H1 (cell line): ENCODE data around the gene HDDC3. TPM values are rescaled to one million over a fixed set of nuclear protein-coding genes. Genes with fewer than 3 reads are reported as not detected.

Experiments
- CTCF ChIA-PET: fragments of 300-600 bp; sonication (Branson Sonifier 250); formaldehyde crosslinking; loops from one replicate; lab custom pipeline; 2021; ENCODE audit not compliant: partially characterized antibody; lab: Charles Lee
- POLR2A ChIA-PET: fragments of 300-600 bp; sonication (Branson Sonifier 250); formaldehyde crosslinking; loops from one replicate; lab custom pipeline; 2021; ENCODE audit warnings: inconsistent platforms; ENCODE audit not compliant: partially characterized antibody; lab: Charles Lee
- DNase-seq, 2 experiments: peaks; one replicate each; pipeline versions ENCODE4 v3.0.0 to v3.0.0-alpha.2; 2010 to 2022; ENCODE audit warnings: low spot score in 2 of 2, low read depth in 1 of 2, mixed read lengths in 1 of 2
- FAIRE-seq: peaks from 2 replicates; lab custom pipeline; 2011; peaks lifted over from hg19 to GRCh38; lab: Jason Lieb, UNC
- H2AFZ ChIP-seq: 2 replicates; pipeline ENCODE4 v1.8.1; 2012; ENCODE audit warnings: low read length, inconsistent platforms
- H2AK5ac ChIP-seq: 2 replicates; pipeline ENCODE4 v1.6.1; 2013; ENCODE audit warnings: low read depth, low read length
- H2BK120ac ChIP-seq: replicated peaks from 2 replicates; pipeline ENCODE3; 2013; ENCODE audit warnings: low read depth, low read length, inconsistent platforms
- H2BK12ac ChIP-seq: 2 replicates; pipeline ENCODE4 v1.6.1; 2013; ENCODE audit warnings: low read depth, low read length
- H2BK15ac ChIP-seq: 2 replicates; pipeline ENCODE4 v1.6.1; 2013; ENCODE audit warnings: low read length
- H2BK20ac ChIP-seq: 2 replicates; pipeline ENCODE4 v1.6.1; 2013; ENCODE audit warnings: low read length
- H2BK5ac ChIP-seq: 2 replicates; pipeline ENCODE4 v1.6.1; 2013; ENCODE audit warnings: low read depth, low read length
- H3K14ac ChIP-seq: 2 replicates; pipeline ENCODE4 v1.6.1; 2013; ENCODE audit warnings: inconsistent platforms; ENCODE audit not compliant: insufficient read length
- H3K18ac ChIP-seq: 2 replicates; pipeline ENCODE4 v1.6.1; 2013; ENCODE audit warnings: low read length; ENCODE audit errors: extremely low read depth
- H3K23ac ChIP-seq: 2 replicates; pipeline ENCODE4 v1.6.1; 2013; ENCODE audit warnings: inconsistent platforms; ENCODE audit not compliant: insufficient read length
- H3K23me2 ChIP-seq: 2 replicates; pipeline ENCODE4 v1.6.1; 2013; ENCODE audit warnings: low read depth, low read length
- H3K27ac ChIP-seq: 2 replicates; pipeline ENCODE4 v1.6.1; 2011; ENCODE audit warnings: low read depth, low read length, inconsistent platforms
- H3K27me3 ChIP-seq, 4 experiments: replicated peaks in 1 of 4; 1 replicate in 1 of 4; 2 replicates in 3 of 4; pipeline versions ENCODE4 v1.6.1 to v1.8.1; 2011 to 2013; ENCODE audit warnings: low read length in 3 of 4, mild to moderate bottlenecking in 3 of 4, inconsistent platforms in 2 of 4, mixed read lengths in 2 of 4, moderate library complexity in 1 of 4; ENCODE audit not compliant: control insufficient read depth in 3 of 4, insufficient read depth in 3 of 4; ENCODE audit errors: extremely low read depth in 1 of 4
- H3K36me3 ChIP-seq, 4 experiments: 2 replicates each; pipeline versions ENCODE4 v1.6.1 to v1.8.1; 2011 to 2013; ENCODE audit warnings: mild to moderate bottlenecking in 4 of 4, low read length in 3 of 4, moderate library complexity in 2 of 4, control low read depth in 1 of 4, inconsistent platforms in 1 of 4; ENCODE audit not compliant: insufficient read depth in 4 of 4, control insufficient read depth in 2 of 4
- H3K4ac ChIP-seq: replicated peaks from 2 replicates; pipeline ENCODE3; 2013; ENCODE audit warnings: low read length, low read depth, mixed read lengths, inconsistent platforms; ENCODE audit not compliant: insufficient read length
- H3K4me1 ChIP-seq, 4 experiments: replicated peaks in 1 of 4; 1 replicate in 1 of 4; 2 replicates in 3 of 4; pipeline versions ENCODE4 v1.6.1 to v1.8.1; 2011 to 2013; ENCODE audit warnings: low read length in 3 of 4, inconsistent platforms in 2 of 4, mixed read lengths in 1 of 4; ENCODE audit not compliant: insufficient read depth in 4 of 4, control insufficient read depth in 3 of 4
- H3K4me2 ChIP-seq, 2 experiments: 2 replicates each; pipeline versions ENCODE4 v1.6.1 to v1.8.1; 2011 to 2013; ENCODE audit warnings: low read depth in 2 of 2, low read length in 2 of 2, control low read depth in 1 of 2, inconsistent platforms in 1 of 2, mild to moderate bottlenecking in 1 of 2; ENCODE audit not compliant: insufficient read depth in 1 of 2
- H3K4me3 ChIP-seq, 4 experiments: fragments of 200-600, 300-600 bp in 1 of 4; sonication (generic), shearing (Covaris generic), sonication (Bioruptor Twin) in 1 of 4; 2 replicates each; pipeline versions ENCODE4 v1.5.1 to v1.8.1; 2011 to 2016; ENCODE audit warnings: low read length in 4 of 4, low read depth in 3 of 4, control low read depth in 2 of 4, inconsistent platforms in 2 of 4, mild to moderate bottlenecking in 2 of 4, mixed read lengths in 1 of 4, moderate library complexity in 1 of 4; ENCODE audit not compliant: insufficient read depth in 2 of 4; ENCODE audit errors: extremely low read depth in 1 of 4
- H3K56ac ChIP-seq: replicated peaks from 2 replicates; pipeline ENCODE3; 2013; ENCODE audit warnings: low read depth, mild to moderate bottlenecking, mixed read lengths, low read length, inconsistent platforms; ENCODE audit not compliant: insufficient read length
- H3K79me1 ChIP-seq: 2 replicates; pipeline ENCODE4 v1.6.1; 2013; ENCODE audit warnings: low read depth, low read length, control low read depth
- H3K79me2 ChIP-seq, 2 experiments: 2 replicates each; pipeline versions ENCODE4 v1.6.1 to v1.8.1; 2012 to 2013; ENCODE audit warnings: low read length in 2 of 2, mild to moderate bottlenecking in 2 of 2, inconsistent platforms in 1 of 2; ENCODE audit not compliant: insufficient read depth in 2 of 2, control insufficient read depth in 1 of 2
- H3K9ac ChIP-seq, 4 experiments: replicated peaks in 1 of 4; 1 replicate in 1 of 4; 2 replicates in 3 of 4; pipeline versions ENCODE4 v1.6.1 to v1.8.1; 2011 to 2013; ENCODE audit warnings: low read depth in 3 of 4, low read length in 3 of 4, control low read depth in 2 of 4, mild to moderate bottlenecking in 2 of 4, moderate library complexity in 2 of 4, inconsistent platforms in 1 of 4; ENCODE audit errors: extremely low read depth in 1 of 4
- H3K9me3 ChIP-seq, 2 experiments: 2 replicates each; pipeline versions ENCODE4 v1.6.1 to v1.8.1; 2012 to 2013; ENCODE audit warnings: mild to moderate bottlenecking in 2 of 2, moderate library complexity in 2 of 2, control low read depth in 1 of 2, inconsistent platforms in 1 of 2, low read depth in 1 of 2, low read length in 1 of 2, mixed read lengths in 1 of 2; ENCODE audit not compliant: insufficient read depth in 2 of 2
- H4K20me1 ChIP-seq, 2 experiments: replicated peaks in 1 of 2; 2 replicates each; pipeline versions ENCODE3 to v1.8.1; 2011 to 2013; ENCODE audit warnings: inconsistent platforms in 2 of 2, low read length in 2 of 2, mild to moderate bottlenecking in 1 of 2; ENCODE audit not compliant: insufficient read depth in 2 of 2, control insufficient read depth in 1 of 2
- H4K5ac ChIP-seq: 2 replicates; pipeline ENCODE4 v1.6.1; 2013; ENCODE audit warnings: low read length, low read depth, mixed read lengths, inconsistent platforms; ENCODE audit not compliant: insufficient read length
- H4K8ac ChIP-seq: 2 replicates; pipeline ENCODE4 v1.8.0; 2013; ENCODE audit warnings: mild to moderate bottlenecking, moderate library complexity, low read length, inconsistent platforms; ENCODE audit not compliant: insufficient read depth; ENCODE audit errors: extremely low read depth
- H4K91ac ChIP-seq: replicated peaks from 2 replicates; pipeline ENCODE3; 2013; ENCODE audit warnings: low read length, mixed read lengths, inconsistent platforms; ENCODE audit not compliant: insufficient read length
- CBX5 ChIP-seq: fragments of 300-800, 300-1000 bp; sonication (generic); IDR thresholded peaks from 2 replicates; pipeline ENCODE4 v1.7.1; 2016; ENCODE audit warnings: antibody characterized with exemption, low read length, low read depth
- CBX8 ChIP-seq: fragments of 300-800, 300-1000 bp; sonication (generic); IDR thresholded peaks from 2 replicates; pipeline ENCODE4 v1.7.1; 2016; ENCODE audit warnings: low read depth, low read length, borderline replicate concordance
- CREB1 ChIP-seq: IDR thresholded peaks from 2 replicates; pipeline ENCODE4 v1.6.1; 2012; ENCODE audit warnings: inconsistent platforms
- HDAC6 ChIP-seq: IDR thresholded peaks from one replicate; pipeline ENCODE4 v1.7.1; 2012; ENCODE audit warnings: low read depth, mild to moderate bottlenecking, inconsistent platforms, low read length, moderate library complexity
- NRF1 ChIP-seq: IDR thresholded peaks from 2 replicates; pipeline ENCODE4 v1.6.1; 2011; ENCODE audit warnings: mild to moderate bottlenecking, low read depth, low read length, improper control_type of control experiment
- PHF8 ChIP-seq: fragments of 200-600 bp; sonication (generic); conservative IDR thresholded peaks from 2 replicates; pipeline ENCODE4 v1.7.1; 2012; ENCODE audit warnings: low read depth, mild to moderate bottlenecking, inconsistent platforms, low read length, moderate library complexity
- RXRA ChIP-seq: IDR thresholded peaks from 2 replicates; pipeline ENCODE4 v1.6.1; 2011; ENCODE audit warnings: low read depth, mild to moderate bottlenecking, low read length, moderate library complexity; ENCODE audit not compliant: insufficient read depth
- SAP30 ChIP-seq: fragments of 300-600 bp; sonication (generic); IDR thresholded peaks from 2 replicates; pipeline ENCODE4 v1.7.1; 2012; ENCODE audit warnings: low read length, moderate library complexity, mild to moderate bottlenecking, inconsistent platforms; ENCODE audit not compliant: insufficient read depth, insufficient replicate concordance
- SP1 ChIP-seq: IDR thresholded peaks from 2 replicates; pipeline ENCODE4 v1.6.1; 2011; ENCODE audit warnings: low read depth, low read length
- YY1 ChIP-seq: IDR thresholded peaks from 2 replicates; pipeline ENCODE4 v1.6.1; 2011; ENCODE audit warnings: low read depth, mild to moderate bottlenecking, low read length
- ZNF274 ChIP-seq: IDR thresholded peaks from 2 replicates; pipeline ENCODE4 v1.7.0; 2012; ENCODE audit warnings: low read length, borderline replicate concordance; ENCODE audit errors: extremely low read depth
- WGBS, 2 experiments: shearing (Covaris generic) in 1 of 2; methylation state at CpG; one replicate each; pipeline versions ENCODE4 v1.1.6 to v1.1.7; 2013 to 2015; ENCODE audit warnings: low lambda C conversion rate in 2 of 2, mixed read lengths in 2 of 2, inconsistent platforms in 1 of 2, low coverage in 1 of 2, missing lambda C conversion rate in 1 of 2; ENCODE audit not compliant: insufficient replicate concordance in 2 of 2, insufficient coverage in 1 of 2, insufficient read length in 1 of 2; ENCODE audit errors: extremely low coverage in 1 of 2, missing lambda C conversion rate in 1 of 2; 5-methylcytosine and 5-hydroxymethylcytosine counted together
- polyA plus RNA-seq, 7 experiments: library from polyadenylated mRNA; depleted of rRNA in 3 of 7; stranded (reverse) in 5 of 7; unstranded in 2 of 7; fragments of >200 nt in 5 of 7; fragments of 200-250 nt in 2 of 7; gene quantifications; 1 replicate in 5 of 7; 2 replicates in 1 of 7; 4 replicates in 1 of 7; pipeline versions ENCODE4 v1.2.1 to v1.2.3, GENCODE V29; 2011 to 2013; ENCODE audit warnings: missing spikeins in 2 of 7, mixed read lengths in 2 of 7
- total RNA-seq: library from RNA; stranded (reverse); fragmentation: NEBNext Ultra II Directional; extraction: Animal tissue kit (Norgen Biotek cat#: 25700); gene quantifications from 2 replicates; pipeline ENCODE4 v1.2.1, GENCODE V29; 2021

Gene HDDC3
- total and polyA plus RNA-seq, 2 of the 8 experiments (the other 6 are each of a cell fraction or from before 2014, with no cell fraction given): 16.3 to 16.5 TPM

GRCh38 chr15:90885432-90886290 lies 46.7 kb downstream of the HDDC3 start:
- Histone ChIP-seq H4K8ac (peak overlapping the region; percentile 81), H3K56ac (no peak overlapping the region), H3K23me2 (no peaks in the 10 kb centered on the region; the same call in 1 of the 2 replicates), H2AFZ (no peak overlapping the region), H3K4me1 (peaks cover 0 to 24% (median 15%) of the 10 kb centered on the region in 4 experiments; a peak in 6 of 7 replicates), H3K14ac (no peak overlapping the region), H3K4ac (no peak overlapping the region), H2BK15ac (no peak overlapping the region), H3K9ac (no peak overlapping the region), H2BK5ac (0 out of 2 replicates have a peak overlapping the region, but pooled peaks have one; percentile 0), H3K79me2 (no peaks in the 10 kb centered on the region), H2BK20ac (no peak overlapping the region), H3K18ac (no peak overlapping the region), H3K36me3 (peaks cover 0 to 3% (median 0%) of the 10 kb centered on the region in 4 experiments; a peak in 1 of 8 replicates), H2BK120ac (no peak overlapping the region), H2AK5ac (no peak overlapping the region; the same call in 1 of the 2 replicates), H3K27me3 (no peaks in the 10 kb centered on the region), H4K91ac (peak overlapping the region; percentile 12), H3K23ac (no peak overlapping the region), H4K5ac (no peak overlapping the region), H4K20me1 (peaks cover 0 to 5% of the 10 kb centered on the region in 2 experiments), H3K27ac (no peak overlapping the region), H3K4me3 (no peak overlapping the region), H2BK12ac (peak overlapping the region; percentile 10; the same call in 1 of the 2 replicates), H3K9me3 (no peaks in the 10 kb centered on the region), H3K79me1 (no peaks in the 10 kb centered on the region; the same call in 1 of the 2 replicates), H3K4me2 (no peak overlapping the region; a peak in 1 of 4 replicates)
- ChIA-PET POLR2A (interaction anchor here (0.7 to 4.7 kb wide), 6 partner anchors 12 to 330 kb away, joined by 3 to 22 read pairs (median 8); partner anchors contain the start of gene UNC45A), CTCF (interaction anchor here (0.6 to 5.5 kb wide), 63 partner anchors 12 to 719 kb away, joined by 3 to 132 read pairs (median 5); partner anchors contain the start of genes BLM, FURIN, HDDC3 and MAN2A2)
- FAIRE-seq: peak; percentile 45
- DNase-seq: peak in 1 of 2 experiments; percentile 96
- WGBS, 2 experiments: 75% methylated on average over 22 of the region's 23 CpGs; no CpG with 5 or more reads in 1 of the 2 experiments
- TF ChIP-seq NRF1: no peak
- no peak for TF ChIP-seq ZNF274
- TF ChIP-seq SAP30: no peak
- no peak for TF ChIP-seq SP1
- no peak for TF ChIP-seq RXRA
- TF ChIP-seq YY1: peak; percentile 44; the same call in 1 of the 2 replicates
- TF ChIP-seq HDAC6: no peak
- no peak for TF ChIP-seq CBX8
- no peak for TF ChIP-seq CBX5
- TF ChIP-seq CREB1: no peak
- no peak for TF ChIP-seq PHF8
